ENCODE results near the gene TKT.
"Not testable (repeated sequence)": the region's sequence is repeated elsewhere in the genome, so short reads cannot be mapped to it uniquely, and the experiment has no call there.

Gene TKT

DNA sequence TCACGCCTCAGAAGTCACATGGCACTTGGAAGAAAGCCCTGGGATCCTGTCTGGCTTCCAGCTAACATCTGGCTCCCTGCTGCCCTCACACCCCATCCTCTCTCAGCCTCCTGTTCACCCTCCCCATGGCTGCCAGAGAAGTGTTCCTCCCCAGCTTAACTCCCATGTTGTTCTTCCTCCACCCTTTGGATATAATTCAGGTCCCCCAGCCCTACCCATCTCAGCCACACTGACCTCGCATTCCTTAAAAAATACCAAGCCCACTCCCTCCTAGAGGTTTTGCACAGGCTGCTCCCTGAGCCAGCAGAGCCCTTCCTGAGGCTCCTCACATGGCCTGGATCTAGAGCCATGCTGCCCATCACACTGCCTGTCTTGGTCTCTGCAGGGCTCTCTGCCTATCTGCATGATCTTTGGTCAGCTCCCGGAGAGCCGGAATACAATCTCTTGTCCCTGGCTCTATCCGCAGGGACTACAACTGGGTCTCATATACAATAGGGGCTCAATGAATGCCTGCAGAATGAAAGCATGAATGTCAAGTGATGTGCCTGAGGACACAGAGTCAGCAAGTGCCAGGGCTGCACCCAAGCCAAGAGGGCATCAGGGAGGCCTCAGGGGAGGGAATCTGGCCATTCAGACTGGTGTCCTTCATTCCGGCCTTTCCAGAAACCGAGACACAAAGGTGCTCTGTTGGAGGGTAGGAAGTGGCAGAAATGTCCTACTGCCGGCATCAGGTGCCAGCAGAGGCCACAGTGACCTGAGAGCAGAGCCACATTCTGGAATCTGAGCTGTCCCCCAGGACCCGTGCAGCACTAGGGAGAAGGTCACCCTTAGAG lies 3.8 kb upstream of the TKT start:
- no peak for DNase-seq

GRCh38 chr3:53258600-53259426 lies 3.0 kb upstream of the TKT start:
- DNase-seq = no peak

- no peak for DNase-seq
Observed at GRCh38 chr3:53257465-53257864, 1.6 kb upstream of the TKT start.

DNA sequence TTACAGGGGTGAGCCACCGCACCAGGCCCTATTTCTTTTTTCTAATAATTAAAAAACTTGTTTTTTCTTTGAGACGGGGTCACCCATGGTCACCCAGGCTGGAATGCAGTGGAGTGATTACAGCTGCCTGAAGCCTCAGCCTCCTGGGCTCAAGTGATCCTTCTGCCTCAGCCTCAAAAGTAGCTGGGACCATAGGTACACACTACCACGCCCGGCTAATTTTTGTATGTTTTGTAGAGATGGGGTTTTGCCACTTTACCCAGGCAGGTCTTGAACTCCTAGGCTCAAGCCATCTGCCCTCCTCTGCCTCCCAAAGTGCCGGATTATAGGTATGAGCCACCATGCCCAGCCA lies 858 bp upstream of the TKT start:
- no peak for DNase-seq

- DNase-seq = no peak
Observed at GRCh38 chr3:53255423-53255774, 423 bp downstream of the TKT start.

GRCh38 chr3:53254509-53255422 lies 1.1 kb downstream of the TKT start:
- DNase-seq = peak; percentile 28

DNA sequence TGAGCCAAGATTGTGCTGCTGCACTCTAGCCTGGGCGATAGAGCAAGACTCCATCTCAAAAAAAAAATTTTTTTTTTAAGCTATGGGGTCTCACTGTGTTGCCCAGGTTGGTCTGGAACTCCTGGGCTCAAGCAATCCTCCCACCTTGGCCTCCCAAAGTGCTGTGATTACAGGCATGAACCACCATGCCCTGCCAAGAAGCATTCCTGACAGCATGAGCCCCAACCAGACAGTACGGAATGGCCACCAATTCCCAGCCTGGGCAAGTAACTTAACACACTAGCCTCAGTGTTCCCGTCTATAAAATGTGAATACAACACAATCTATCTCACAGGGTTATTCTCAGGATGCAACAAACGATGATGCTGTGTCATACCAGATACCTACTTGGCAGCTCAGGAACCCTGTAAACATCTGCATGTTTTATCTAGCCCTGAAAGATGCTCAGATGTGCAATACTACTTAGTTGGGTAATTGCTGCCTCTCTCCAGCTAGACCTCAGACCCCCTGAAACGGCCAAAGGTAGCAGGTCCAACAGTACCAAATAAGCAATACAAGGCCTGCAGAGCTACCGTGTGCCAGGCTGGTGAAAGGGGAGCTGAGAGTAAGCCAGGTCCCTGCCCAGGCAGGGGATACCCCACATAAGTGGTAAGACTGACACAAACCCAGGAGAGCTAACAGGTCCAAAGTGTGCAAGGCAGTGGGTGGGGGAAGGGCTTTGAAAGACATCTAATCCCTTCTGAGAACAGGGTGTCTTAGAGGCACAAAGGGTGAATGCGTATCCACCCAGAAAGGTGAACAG lies 1.9 kb downstream of the TKT start:
- no peak for DNase-seq

DNA sequence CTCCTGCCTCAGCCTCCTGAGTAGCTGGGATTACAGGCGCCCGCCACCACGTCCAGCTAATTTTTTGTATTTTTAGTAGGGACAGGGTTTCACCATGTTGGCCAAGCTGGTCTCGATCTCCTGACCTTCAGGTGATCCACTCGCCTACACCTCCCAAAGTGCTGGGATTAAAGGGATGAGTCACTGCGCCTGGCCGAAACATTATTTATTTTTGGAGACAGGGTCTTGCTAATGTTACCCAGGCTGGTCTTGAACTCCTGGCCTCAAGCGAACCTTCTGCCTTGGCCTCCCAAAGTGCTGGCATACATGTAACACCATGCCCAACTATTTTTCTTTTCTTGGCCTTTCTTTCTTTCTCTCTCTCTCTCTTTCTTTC lies 2.9 kb downstream of the TKT start:
- not testable (repeated sequence) for DNase-seq

DNA sequence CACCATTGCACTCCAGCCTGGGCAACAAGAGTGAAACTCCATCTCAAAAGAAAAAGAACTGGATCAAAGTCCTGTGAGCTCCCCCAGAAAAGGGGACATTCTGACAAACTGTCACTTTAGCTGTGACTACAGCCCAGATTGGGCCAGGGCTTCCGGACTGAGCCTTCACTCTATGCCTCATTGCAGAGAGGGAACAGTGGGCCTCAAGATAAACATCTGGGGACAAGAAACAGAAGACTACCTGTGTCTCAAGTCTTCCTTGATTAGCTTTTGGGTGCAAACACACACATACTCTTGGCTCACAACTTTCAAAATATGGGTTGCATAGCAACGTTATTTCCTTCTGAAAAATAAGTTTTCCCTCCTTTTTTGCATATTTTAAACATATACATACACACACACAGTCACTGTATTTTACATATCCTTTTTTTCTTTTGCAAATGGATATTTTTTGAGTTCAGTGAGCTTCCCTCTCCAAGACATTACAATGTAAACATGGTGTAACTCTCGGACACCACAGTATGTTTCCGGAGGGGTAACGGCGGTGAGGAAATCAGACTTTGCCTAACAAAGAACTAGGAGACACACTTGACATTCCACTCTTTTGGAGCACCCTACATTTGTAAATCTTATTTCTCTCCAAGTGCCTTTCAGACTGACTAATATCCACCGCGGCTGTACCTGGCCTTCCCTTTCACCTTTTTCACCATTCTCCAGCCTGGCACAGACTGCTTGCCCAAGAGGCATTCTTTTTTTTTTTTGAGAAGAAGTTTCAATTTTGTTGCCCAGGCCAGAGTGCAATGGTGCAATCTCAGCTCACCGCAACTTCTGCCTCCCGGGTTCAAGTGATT lies 3.5 kb downstream of the TKT start:
- DNase-seq = no peak

DNA sequence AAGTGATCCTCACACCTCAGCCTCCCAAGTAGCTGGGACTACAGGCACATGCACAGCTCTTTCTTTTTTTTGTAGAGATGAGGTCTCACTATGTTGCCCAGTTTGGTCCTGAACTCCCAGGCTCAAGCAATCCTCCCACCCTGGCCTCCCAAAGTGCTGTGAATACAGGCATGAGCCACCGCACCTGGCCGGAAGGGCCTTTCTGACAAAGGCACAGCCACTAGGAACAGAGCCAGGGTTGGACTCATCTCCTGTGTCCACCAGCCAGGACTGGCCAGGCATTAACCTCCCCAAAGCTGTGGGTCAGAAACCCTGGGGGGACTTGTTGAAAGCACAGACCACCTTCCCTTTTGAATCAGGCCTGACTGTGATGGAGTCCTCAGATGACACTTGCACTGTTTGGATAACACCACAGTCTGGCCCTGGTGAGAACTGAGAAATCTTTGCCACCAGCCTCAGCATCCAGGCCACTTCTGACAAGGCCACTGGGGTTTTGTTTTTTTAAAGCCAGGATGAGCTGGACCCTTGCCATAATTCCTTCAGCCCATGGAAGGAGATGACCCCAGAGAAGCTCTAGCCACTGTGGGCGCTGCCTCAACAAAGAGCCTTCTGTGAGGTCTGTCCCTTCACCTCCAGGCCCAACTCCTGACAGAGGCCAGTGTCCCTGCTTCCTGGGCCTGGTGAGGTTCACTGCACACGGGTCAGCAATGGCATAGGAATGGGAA lies 4.8 kb downstream of the TKT start:
- no peak for DNase-seq

DNA sequence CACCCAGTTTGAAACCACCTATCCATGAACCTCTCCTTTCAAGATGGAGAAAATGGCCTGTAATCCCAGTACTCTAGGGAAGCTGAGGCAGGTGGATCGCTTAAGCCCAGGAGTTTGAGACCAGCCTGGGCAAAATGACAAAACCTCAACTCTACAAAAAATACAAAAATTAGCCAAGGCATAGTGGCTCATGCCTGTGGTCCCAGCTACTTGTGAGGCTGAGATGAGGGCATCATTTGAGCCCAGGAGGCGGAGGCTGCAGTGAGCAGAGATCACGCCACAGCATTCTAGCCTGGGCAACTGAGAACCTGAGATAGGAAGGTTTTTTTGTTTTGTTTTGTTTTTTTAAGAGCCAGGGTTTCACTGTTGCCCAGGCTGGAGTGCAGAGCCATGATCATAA lies 5.4 kb downstream of the TKT start:
- no peak for DNase-seq

DNA sequence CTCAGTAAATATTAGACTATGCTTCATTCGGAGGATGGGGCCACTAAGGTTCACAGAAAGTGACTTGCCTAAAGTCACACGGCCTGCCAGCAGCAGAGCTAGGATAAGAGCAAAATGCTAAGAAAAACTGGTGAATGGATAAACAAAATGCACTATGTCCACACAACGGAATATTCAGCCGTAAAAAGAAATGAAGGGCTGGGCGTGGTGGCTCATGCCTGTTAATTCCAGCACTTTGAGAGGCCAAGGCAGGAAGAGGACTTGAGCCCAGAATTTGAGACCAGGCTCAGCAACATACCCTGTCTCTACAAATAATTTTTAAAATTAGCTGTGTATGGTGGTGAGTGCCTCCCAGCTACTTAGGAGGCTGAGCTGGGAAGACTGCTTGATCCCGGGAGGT lies 7.7 kb downstream of the TKT start:
- DNase-seq = no peak

- DNase-seq = no peak
Observed at GRCh38 chr3:53247619-53248018, 8.2 kb downstream of the TKT start.

DNA sequence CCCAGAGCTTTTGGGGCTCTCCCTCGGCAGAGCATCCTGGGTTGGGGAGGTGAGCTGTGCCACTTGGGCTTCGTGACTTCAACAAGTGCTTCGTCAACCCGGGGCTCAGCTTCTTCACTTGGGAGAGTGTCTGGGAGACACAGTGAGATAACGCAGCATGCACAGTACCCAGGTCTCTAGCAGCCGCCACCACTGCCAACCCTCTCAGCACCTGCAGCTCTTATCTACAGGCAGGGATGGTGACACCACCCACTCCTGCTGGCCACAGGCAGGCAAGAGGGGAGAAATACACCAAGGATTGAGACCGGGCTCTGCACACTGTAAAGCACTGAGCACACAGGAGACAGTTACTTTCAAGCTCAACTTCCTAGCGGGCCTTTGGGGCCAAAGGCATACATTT lies 11.6 kb downstream of the TKT start:
- no peak for DNase-seq

DNA sequence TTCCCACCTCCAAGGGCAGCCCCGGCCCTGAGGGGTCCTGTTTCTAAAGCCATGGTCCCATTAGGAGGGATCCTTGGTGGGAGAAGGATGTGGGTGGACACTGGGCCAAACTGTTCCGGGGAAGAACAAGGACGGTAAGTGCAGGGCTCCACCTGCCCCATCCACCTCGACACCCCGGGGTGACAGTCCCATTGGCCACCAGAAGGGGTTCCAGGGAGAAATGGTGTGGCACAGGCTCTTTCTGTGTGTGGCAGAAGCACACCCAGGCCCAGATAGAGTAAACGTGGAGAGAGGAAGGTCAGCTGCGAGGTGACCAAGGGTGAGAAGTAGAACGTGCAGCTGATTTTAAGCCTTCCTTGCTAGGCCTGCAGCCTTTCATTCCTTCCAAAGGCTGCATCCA lies 12.0 kb downstream of the TKT start:
- DNase-seq = no peak

DNA sequence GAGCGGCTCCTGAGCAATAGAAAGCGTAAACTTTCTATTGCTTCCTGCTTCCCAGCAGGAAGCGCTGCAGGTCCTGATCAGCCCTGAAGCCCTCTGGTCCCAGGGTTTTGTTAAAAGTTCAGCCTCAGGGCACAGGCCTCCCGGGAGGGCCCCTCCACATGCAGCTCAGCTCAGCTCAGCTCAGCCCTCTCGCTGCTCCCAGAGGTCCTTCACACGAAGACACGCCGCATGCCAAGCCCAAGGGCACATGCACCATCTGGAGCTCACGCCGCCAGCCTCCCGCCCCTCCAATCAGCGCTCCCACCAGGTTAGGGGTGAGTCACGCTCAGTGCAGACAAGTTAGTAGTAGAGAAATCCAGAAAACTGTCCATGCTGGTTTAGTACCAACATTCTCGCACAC lies 12.7 kb downstream of the TKT start:
- DNase-seq = peak; percentile 73

DNA sequence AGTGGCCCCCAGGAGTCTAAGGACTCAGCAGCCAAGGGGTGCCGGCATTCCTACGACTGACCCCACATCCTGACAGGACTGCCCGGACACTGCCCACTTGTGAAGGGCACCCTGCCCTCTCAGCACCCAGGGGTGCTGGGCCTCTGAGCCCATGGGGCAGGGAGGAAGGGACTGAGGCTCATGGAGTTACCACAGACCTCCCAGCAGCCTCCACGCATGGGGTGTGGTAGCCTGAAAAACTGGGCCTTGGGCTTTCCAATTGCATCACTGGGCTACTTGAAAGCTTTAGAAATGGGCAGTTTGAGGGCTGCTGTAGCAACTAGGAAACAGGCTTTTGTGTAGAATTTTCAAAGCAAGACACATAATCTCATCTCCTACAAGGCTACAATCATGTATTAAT lies 13.2 kb downstream of the TKT start:
- DNase-seq = no peak

- no peak for DNase-seq
Observed at GRCh38 chr3:53242155-53242554, 13.7 kb downstream of the TKT start.

DNA sequence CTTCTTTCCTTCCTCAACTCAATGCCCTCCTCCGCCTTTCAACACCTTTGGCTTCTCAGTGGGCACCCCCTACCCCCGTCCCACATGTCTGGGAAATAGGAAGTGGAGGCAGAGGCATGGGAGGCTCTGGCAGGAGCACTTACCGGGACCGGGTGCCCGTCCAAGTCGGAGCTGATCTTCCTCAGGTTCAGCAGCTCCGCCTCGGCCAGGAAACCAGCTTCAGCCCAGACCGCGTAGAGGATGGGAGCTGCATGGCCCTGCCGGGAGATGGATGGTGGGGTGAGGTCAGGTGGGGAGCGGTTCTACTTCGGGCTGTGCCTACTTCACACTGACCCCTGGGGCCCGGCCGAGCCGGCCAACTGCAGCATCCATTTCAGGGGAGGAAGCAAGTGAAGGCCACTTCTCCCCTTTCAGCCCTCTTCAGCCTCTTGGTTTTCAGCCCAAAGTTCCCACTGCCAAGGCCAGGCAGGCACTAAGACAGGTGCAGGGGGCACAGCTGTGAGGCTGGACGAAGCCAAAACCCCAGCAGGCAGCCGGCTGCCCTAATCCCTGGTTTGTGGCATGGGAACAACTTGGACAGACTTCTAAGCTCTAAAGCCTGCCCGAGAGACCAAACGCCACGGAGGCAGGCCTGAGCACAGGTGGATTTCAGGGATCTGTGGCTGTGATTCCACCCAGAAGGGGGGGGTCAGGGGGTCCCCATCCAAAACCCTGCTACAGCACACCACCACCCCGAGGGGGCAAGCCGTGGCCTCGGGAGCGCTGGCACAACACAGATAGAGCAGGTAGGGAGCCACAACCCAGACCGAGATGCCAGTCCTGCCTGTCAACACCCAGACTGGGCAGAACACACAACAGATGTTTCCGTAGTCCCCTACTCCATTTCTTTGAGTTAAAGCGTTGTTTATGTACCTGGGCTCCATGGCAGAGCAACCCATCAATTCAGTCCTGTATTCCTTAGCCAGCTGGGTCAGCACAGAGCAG lies 14.5 kb downstream of the TKT start:
- no peak for DNase-seq
